Effector memory CD4-positive, alpha-beta T cell (primary cell): ENCODE data around the gene BCL7C.
A peak's percentile ranks its signal among the peaks of the same experiment; 100 is the strongest.
"Not testable (repeated sequence)": the region's sequence is repeated elsewhere in the genome, so short reads cannot be mapped to it uniquely, and the experiment has no call there.

Experiments
- DNase-seq, 3 donors: peaks; one replicate each; pipeline ENCODE4 v3.0.0-alpha.2; 2020
- H3K27ac ChIP-seq: 2 replicates; pipeline ENCODE4 v1.7.0; 2013; ENCODE audit warnings: mild to moderate bottlenecking, low read length, moderate library complexity; ENCODE audit not compliant: insufficient read depth, poor library complexity, severe bottlenecking
- H3K27me3 ChIP-seq: replicated peaks from 2 replicates; pipeline ENCODE4 v1.7.0; 2013; ENCODE audit warnings: mild to moderate bottlenecking, low read length; ENCODE audit not compliant: insufficient read depth, control insufficient read depth, poor library complexity, severe bottlenecking
- H3K36me3 ChIP-seq: 2 replicates; pipeline ENCODE4 v1.7.0; 2013; ENCODE audit warnings: mild to moderate bottlenecking, low read length, moderate library complexity; ENCODE audit not compliant: control insufficient read depth, insufficient read depth
- H3K4me1 ChIP-seq: 2 replicates; pipeline ENCODE4 v1.7.0; 2013; ENCODE audit warnings: low read length, mild to moderate bottlenecking; ENCODE audit not compliant: control insufficient read depth, insufficient read depth, poor library complexity, severe bottlenecking
- H3K4me3 ChIP-seq: 2 replicates; pipeline ENCODE4 v1.7.0; 2013; ENCODE audit warnings: low read length, low read depth, mild to moderate bottlenecking; ENCODE audit not compliant: insufficient read depth, poor library complexity, severe bottlenecking
- H3K9me3 ChIP-seq: 2 replicates; pipeline ENCODE4 v1.7.0; 2013; ENCODE audit warnings: mild to moderate bottlenecking, low read length, moderate library complexity; ENCODE audit not compliant: control insufficient read depth
- total RNA-seq, 3 donors: gene quantifications; one replicate each; lab custom pipeline; 2026; lab: John Stamatoyannopoulos, UW

BCL7C gene
- total RNA-seq = 29.7 to 40.8 (median 37.2) reads per million in 3 donors

DNA sequence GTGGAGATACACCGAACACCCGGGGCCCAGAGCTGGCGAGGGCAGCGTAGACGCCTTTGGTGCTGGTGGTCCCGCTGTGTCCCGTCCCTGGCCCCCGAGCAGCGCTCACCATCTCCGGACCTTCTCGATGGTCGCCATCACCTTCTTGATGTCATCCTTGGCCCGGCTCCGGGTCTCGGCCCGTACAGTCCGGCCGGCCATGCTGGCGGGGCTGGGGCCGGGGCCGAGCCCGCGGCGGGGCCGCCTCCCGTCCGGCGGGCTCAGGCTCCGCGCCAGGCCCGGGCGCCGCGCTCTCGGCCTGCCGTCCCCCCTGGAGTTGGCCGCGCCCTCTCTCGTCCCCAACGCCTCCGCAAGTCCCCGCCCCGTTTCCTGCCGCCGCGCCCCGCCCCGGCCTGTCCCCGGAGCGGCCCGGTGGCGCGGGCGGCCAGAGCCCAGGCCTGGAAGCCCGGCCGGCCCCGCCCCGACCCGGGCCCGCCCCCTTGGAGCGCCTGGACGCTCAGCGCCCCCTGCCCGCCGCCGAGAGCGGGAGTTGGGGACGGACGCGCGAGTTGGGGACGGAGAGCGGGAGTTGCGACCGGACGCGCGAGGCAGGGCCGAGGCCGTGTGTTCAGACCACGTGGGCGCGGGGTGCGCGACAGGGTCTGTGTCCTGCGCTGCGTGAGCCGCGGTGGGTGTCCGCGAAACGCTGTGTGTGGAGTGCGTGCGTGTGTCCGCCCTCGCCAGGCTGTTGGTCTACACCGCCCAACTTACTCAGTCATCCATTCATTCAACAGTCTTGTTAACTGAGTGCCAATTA lies at the start of gene BCL7C:
Gene BCL7C, minus strand, starts transcription at position 334 of the 796 bp plus-strand sequence. Its CDS starts 133 bp downstream, at position 201.
- peak; percentile 69 to 78 (median 71) for DNase-seq
- H3K4me3 ChIP-seq = peak within 1 kb of the TSS; percentile 70
- no peaks in the 10 kb centered on the region for H3K27me3 ChIP-seq
- peaks cover 6% of the 10 kb centered on the region for H3K36me3 ChIP-seq
- H3K9me3 ChIP-seq = no peaks in the 10 kb centered on the region
- peak within 1 kb of the TSS; percentile 69 for H3K27ac ChIP-seq
- peaks cover 19% of the 10 kb centered on the region for H3K4me1 ChIP-seq

DNA sequence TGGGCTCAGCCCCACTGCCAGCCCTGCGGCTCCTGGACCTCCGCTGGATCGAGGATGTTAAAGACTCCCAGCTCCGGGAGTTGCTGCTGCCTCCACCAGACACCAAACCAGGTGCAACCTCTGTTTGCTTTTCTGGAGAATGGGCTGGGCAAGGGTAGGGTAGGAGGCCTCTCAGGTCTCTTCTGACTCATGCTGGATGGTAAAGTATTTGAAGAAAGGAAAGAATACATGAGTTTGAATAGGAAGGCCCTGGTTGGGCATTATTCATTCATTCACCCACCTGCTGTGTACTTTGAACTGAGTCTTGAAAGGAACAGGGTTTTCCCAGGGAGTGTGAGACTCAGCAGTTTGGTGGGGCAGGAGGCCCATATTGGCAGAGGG lies 48.5 kb upstream of the BCL7C start:
- no peak overlapping the region for H3K4me3 ChIP-seq
- peaks cover 7% of the 10 kb centered on the region for H3K4me1 ChIP-seq
- no peak overlapping the region for H3K27ac ChIP-seq
- no peaks in the 10 kb centered on the region for H3K27me3 ChIP-seq
- no peak for DNase-seq
- H3K9me3 ChIP-seq = no peaks in the 10 kb centered on the region
- peaks cover 3% of the 10 kb centered on the region for H3K36me3 ChIP-seq

- no peak overlapping the region for H3K27ac ChIP-seq
- no peak overlapping the region for H3K4me3 ChIP-seq
- no peaks in the 10 kb centered on the region for H3K27me3 ChIP-seq
- peaks cover 7% of the 10 kb centered on the region for H3K4me1 ChIP-seq
- H3K9me3 ChIP-seq = no peaks in the 10 kb centered on the region
- H3K36me3 ChIP-seq = peaks cover 3% of the 10 kb centered on the region
- peak; percentile 32 to 55 (median 38) for DNase-seq
Measured at GRCh38 chr16:30941600-30942425, 47.9 kb upstream of the BCL7C start.

DNA sequence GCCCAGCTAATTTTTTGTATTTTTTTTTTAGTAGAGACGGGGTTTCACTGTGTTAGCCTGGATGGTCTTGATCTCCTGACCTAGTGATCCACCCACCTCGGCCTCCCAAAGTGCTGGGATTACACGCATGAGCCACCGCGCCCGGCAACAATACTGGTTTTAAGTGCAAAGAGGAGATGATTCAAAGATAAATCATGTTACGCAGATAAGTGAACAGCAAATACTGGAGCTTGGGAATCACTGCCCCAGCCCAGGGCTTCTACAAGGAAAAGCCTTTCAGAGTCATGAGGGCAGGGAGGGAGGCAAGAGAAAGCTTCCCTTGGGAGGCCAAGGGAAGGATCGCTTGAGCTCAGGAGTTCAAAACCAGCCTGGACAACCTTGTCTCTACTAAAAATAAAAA lies 45.7 kb upstream of the BCL7C start:
- not testable (repeated sequence) for H3K27ac ChIP-seq, H3K27me3 ChIP-seq, H3K4me3 ChIP-seq, DNase-seq, H3K36me3 ChIP-seq, H3K9me3 ChIP-seq
- H3K4me1 ChIP-seq = peaks cover 12% of the 10 kb centered on the region

- peaks cover 12% of the 10 kb centered on the region for H3K4me1 ChIP-seq
- no peak overlapping the region for H3K27ac ChIP-seq
- no peak overlapping the region for H3K4me3 ChIP-seq
- no peaks in the 10 kb centered on the region for H3K9me3 ChIP-seq
- no peak for DNase-seq
- no peaks in the 10 kb centered on the region for H3K36me3 ChIP-seq
- H3K27me3 ChIP-seq = no peaks in the 10 kb centered on the region
Measured at GRCh38 chr16:30937692-30938091, 43.8 kb upstream of the BCL7C start.

GRCh38 chr16:30934827-30935557 lies 41.1 kb upstream of the BCL7C start:
- Histone ChIP-seq H3K4me1 (peaks cover 5% of the 10 kb centered on the region), H3K9me3 (no peaks in the 10 kb centered on the region), H3K36me3 (peaks cover 13% of the 10 kb centered on the region), H3K27ac (no peak overlapping the region), H3K27me3 (no peaks in the 10 kb centered on the region), H3K4me3 (no peak overlapping the region)
- no peak for DNase-seq

GRCh38 chr16:30931068-30931650 lies 37.3 kb upstream of the BCL7C start:
- no peak overlapping the region for H3K4me3 ChIP-seq
- no peaks in the 10 kb centered on the region for H3K27me3 ChIP-seq
- H3K4me1 ChIP-seq = peaks cover 5% of the 10 kb centered on the region
- no peak for DNase-seq
- H3K9me3 ChIP-seq = no peaks in the 10 kb centered on the region
- peaks cover 13% of the 10 kb centered on the region for H3K36me3 ChIP-seq
- H3K27ac ChIP-seq = no peak overlapping the region

DNA sequence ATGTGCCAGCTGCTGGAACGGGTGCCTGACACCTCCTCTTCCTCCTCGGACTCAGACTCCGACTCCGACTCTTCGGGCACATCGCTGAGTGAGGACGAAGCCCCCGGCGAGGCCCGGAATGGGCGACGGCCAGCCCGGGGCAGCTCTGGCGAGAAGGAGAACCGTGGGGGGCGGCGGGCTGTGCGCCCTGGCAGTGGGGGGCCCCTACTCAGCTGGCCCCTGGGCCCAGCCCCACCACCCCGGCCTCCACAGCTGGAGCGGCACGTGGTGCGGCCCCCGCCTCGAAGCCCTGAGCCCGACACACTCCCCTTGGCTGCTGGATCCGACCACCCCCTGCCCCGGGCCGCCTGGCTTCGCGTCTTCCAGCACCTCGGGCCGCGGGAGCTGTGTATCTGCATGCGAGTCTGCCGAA lies 36.3 kb upstream of the BCL7C start:
- Histone ChIP-seq H3K4me1 (peaks cover 5% of the 10 kb centered on the region), H3K9me3 (no peaks in the 10 kb centered on the region), H3K27ac (no peak overlapping the region), H3K36me3 (peaks cover 15% of the 10 kb centered on the region), H3K4me3 (no peak overlapping the region), H3K27me3 (no peaks in the 10 kb centered on the region)
- no peak for DNase-seq

DNA sequence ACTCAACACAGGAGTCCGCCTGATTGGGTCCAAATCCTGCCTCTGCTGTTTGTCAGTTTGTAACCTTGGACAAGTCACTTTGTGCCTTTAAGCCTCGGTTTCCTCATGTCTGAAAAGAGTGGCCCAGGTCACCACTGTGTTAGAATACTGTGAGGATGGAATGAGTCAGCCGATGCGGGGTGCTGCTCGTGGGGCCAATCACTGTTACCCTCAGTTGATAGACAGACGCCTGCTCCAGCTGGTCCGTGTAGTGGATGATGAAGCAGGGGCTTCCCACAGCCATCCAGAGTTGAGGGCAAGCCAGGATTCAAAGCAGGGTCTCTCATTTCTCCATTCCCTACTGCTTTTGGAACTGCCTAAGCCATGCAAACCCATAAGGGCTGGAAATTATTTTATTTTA lies 35.3 kb upstream of the BCL7C start:
- H3K36me3 ChIP-seq = peaks cover 15% of the 10 kb centered on the region
- no peak overlapping the region for H3K4me3 ChIP-seq
- no peaks in the 10 kb centered on the region for H3K9me3 ChIP-seq
- DNase-seq = no peak
- H3K4me1 ChIP-seq = no peaks in the 10 kb centered on the region
- no peaks in the 10 kb centered on the region for H3K27me3 ChIP-seq
- no peak overlapping the region for H3K27ac ChIP-seq
